NCI-H524 treated with DMSO at 0.1 percent for 48 hours (cell line): ENCODE data around the gene DFFA.
A peak's percentile ranks its signal among the peaks of the same experiment; 100 is the strongest.

Experiments used
- DNase-seq: peaks from one replicate; lab custom pipeline; 2025; lab: John Stamatoyannopoulos, UW

The DFFA gene, protein sequence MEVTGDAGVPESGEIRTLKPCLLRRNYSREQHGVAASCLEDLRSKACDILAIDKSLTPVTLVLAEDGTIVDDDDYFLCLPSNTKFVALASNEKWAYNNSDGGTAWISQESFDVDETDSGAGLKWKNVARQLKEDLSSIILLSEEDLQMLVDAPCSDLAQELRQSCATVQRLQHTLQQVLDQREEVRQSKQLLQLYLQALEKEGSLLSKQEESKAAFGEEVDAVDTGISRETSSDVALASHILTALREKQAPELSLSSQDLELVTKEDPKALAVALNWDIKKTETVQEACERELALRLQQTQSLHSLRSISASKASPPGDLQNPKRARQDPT

GRCh38 chr1:10472220-10473144 lies at the start of gene DFFA:
TSS of gene DFFA (minus strand) at chr1:10472529. CDS start at chr1:10472458, 71 bp downstream.
- peak; percentile 84 for DNase-seq

DNA sequence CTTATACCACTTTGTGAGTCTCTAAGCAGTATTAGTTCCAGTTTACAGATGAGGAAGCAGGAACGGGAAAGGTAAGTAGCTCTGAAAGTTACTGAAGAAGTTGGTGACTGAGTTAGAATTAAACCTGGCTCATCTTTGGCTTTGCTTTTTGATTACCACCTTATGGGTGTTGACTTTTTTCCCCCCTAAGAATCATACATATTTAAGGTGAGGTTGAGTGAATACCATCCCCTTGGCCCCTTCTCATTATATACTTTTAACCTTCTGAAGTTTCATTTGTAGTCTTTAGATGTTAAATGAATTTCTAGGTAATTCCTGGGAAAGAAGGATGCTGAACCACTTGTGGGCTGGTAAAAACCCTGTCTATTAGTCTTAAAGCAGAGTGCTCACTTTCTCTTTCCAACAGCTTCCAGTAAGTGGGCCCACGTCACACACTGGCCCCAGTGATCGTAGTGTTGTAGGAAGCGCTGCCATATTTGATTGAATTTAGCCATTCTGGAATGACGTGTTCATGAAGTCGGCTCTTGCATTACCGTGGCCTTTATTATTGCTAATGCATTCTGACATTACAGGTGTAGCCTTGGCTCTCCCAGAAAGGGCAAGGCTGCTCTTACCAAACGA lies 49.3 kb upstream of the DFFA start:
- no peak for DNase-seq

DNA sequence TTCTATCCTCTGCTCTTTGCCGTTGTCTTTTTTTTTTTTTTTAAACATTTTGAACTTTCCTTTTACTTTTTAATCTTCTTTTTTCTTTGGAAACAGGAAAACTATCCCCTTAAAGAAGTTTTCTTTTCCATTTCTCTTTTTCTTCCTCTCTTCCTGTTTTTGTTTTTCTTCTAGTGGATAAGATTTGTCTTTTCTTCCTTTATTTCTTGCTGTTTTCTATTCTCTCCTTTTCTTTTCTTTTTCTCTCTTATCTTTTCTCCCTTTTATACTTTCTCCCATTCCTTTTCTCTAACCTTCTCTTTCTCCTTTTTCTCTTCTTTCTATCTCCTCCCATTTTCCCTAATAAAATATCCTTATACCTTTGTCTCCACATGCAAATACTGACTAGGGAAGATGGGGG lies 48.6 kb upstream of the DFFA start:
- DNase-seq: no peak

- DNase-seq: no peak
These were observed 48.2 kb upstream of the DFFA start for GRCh38 chr1:10520497-10520896.

GRCh38 chr1:10519016-10519417 lies 46.7 kb upstream of the DFFA start:
- DNase-seq: peak; percentile 31

- DNase-seq: no peak
These were observed 45.3 kb upstream of the DFFA start for GRCh38 chr1:10517677-10517982.

DNA sequence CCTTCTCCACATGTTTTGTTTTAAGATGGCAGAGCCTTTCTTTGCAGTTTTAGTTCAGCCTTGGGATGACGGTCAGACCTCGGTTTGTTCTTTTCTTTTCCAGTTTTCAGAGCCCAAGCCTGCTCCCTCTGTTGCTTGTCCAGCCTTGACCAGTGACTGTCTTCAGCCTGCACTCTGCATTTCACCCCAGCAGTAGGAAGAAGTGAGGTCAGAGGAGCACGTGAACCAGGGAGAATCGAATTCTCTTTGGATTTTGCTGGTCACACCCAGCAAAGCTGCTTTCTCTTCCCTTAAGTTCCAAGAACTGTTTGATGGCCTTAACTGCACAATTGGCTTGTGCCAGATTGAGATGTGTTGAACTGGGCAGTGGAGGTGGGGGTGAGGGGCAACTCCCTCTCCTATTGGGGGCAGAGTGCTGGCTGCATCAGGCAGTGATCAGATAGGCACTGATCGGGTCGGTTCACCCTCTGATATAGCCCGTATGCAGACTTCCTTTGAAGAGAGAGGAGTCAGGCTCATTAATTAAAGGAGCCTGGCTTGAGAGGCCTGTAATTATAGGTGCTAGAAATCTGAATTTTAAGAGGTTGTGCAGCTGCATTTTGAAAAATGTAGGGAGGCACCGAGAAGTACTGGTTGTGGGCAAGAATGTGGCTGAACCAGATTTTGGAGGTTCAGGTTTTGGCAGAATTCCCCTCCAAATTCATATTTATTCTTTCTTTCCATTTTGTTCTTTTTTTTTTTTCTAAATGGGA lies 44.8 kb upstream of the DFFA start:
- no peak for DNase-seq

- DNase-seq: no peak
These were observed 43.8 kb upstream of the DFFA start for GRCh38 chr1:10515976-10516750.

- no peak for DNase-seq
These were observed 43.1 kb upstream of the DFFA start for GRCh38 chr1:10515301-10515975.

DNA sequence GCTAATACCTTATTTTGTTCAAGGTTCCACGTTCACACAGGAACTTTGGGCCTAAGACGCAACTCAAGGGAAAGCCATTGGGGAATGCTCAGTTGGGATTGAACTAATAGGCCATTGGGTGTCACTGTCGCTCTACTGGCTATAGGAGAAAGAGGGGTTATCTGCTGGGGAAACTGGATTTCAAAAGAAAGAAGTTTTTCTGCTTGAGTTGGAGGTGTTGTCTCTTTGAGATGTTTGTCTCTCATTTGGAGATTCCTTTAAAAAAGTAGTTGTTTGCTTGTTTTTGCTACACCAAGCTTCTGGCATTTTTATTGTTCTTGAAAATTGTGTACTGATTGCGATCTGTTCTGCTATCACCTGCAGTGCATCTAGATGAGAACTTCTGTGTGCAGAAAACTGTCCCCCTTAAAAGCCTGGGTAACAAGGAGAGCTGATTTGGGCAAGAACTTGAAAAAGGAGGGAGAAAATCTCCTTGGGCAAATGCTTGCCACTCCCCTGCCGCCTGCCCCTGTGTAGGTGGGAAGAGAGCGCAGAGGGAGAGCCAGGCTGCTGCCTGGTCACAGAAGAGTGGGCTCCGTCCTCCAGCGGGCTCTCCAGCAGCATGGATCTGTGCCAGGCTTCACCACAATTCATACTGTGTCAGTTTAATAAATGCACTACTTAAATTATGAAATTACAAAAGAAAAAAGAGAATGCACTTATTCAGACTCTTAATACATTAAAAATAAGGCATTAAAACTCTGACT lies 42.3 kb upstream of the DFFA start:
- DNase-seq: no peak

GRCh38 chr1:10513199-10513598 lies 40.9 kb upstream of the DFFA start:
- no peak for DNase-seq

DNA sequence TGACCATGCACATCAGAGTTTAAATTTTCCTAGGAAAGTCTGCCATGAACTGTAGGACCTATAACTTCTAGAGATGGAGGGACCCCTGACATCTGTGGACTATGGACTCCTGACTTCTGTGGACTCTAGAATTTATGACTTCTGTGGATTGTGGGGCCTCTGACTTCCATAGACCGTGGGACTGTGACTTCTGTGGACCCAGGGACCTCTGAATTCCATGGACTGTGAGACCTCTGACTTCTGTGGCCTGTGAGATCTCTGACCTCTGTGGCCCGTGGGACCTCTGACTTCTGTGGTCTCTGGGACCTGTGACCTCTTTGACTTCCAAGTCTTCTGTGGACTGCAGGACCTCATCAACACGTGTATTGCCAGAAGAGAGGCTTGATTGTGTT lies 39.2 kb upstream of the DFFA start:
- no peak for DNase-seq

- no peak for DNase-seq
These were observed 38.5 kb upstream of the DFFA start for GRCh38 chr1:10510520-10511493.

GRCh38 chr1:10509809-10510509 lies 37.6 kb upstream of the DFFA start:
- DNase-seq: no peak

- peak; percentile 36 for DNase-seq
These were observed 36.2 kb upstream of the DFFA start for GRCh38 chr1:10508511-10508951.

GRCh38 chr1:10507111-10507879 lies 35.0 kb upstream of the DFFA start:
- DNase-seq: peak; percentile 77

GRCh38 chr1:10506677-10507047 lies 34.3 kb upstream of the DFFA start:
- no peak for DNase-seq
